Gastrocnemius medialis (tissue), 4 donors: ENCODE data around the gene CPZ.

Source experiments
- CTCF ChIP-seq, 5 experiments: fragments of 450-650 bp in 3 of 5; fragments of 200-600 bp in 2 of 5; sonication (generic) in 2 of 5; IDR thresholded peaks in 4 of 5; conservative IDR thresholded peaks in 1 of 5; 1 replicate in 4 of 5; 2 replicates in 1 of 5; pipeline ENCODE4 v1.5.1; 2016 to 2019; ENCODE audit warnings: antibody characterized with exemption in 5 of 5, mild to moderate bottlenecking in 3 of 5, moderate library complexity in 3 of 5
- POLR2A ChIP-seq, 2 donors: fragments of 450-650 bp; IDR thresholded peaks; one replicate each; pipeline ENCODE4 v1.6.1; 2017; ENCODE audit warnings: antibody characterized with exemption in 2 of 2, mild to moderate bottlenecking in 2 of 2, moderate library complexity in 2 of 2

- TF ChIP-seq CTCF (IDR thresholded peaks at IDR 0.05 in 4 of 5, conservative IDR thresholded peaks at IDR 0.05 in 1 of 5) (no peak), POLR2A (IDR thresholded peaks at IDR 0.05) (no peak)
Measured at GRCh38 chr4:8591114-8591513, 1.5 kb upstream of the CPZ start.
